H1 (cell line): Measurements from ENCODE around the gene CADM1. TPM values are rescaled to one million over a fixed set of nuclear protein-coding genes. Genes with fewer than 3 reads are reported as not detected.

Experiments
- CTCF ChIA-PET: fragments of 300-600 bp; sonication (Branson Sonifier 250); formaldehyde crosslinking; loops from one replicate; lab custom pipeline; 2021; ENCODE audit not compliant: partially characterized antibody; lab: Charles Lee
- POLR2A ChIA-PET: fragments of 300-600 bp; sonication (Branson Sonifier 250); formaldehyde crosslinking; loops from one replicate; lab custom pipeline; 2021; ENCODE audit warnings: inconsistent platforms; ENCODE audit not compliant: partially characterized antibody; lab: Charles Lee
- DNase-seq, 2 experiments: peaks; one replicate each; pipeline versions ENCODE4 v3.0.0 to v3.0.0-alpha.2; 2010 to 2022; ENCODE audit warnings: low spot score in 2 of 2, low read depth in 1 of 2, mixed read lengths in 1 of 2
- FAIRE-seq: peaks from 2 replicates; lab custom pipeline; 2011; peaks lifted over from hg19 to GRCh38; lab: Jason Lieb, UNC
- H2AFZ ChIP-seq: 2 replicates; pipeline ENCODE4 v1.8.1; 2012; ENCODE audit warnings: low read length, inconsistent platforms
- H2AK5ac ChIP-seq: 2 replicates; pipeline ENCODE4 v1.6.1; 2013; ENCODE audit warnings: low read depth, low read length
- H2BK120ac ChIP-seq: replicated peaks from 2 replicates; pipeline ENCODE3; 2013; ENCODE audit warnings: low read depth, low read length, inconsistent platforms
- H2BK12ac ChIP-seq: 2 replicates; pipeline ENCODE4 v1.6.1; 2013; ENCODE audit warnings: low read depth, low read length
- H2BK15ac ChIP-seq: 2 replicates; pipeline ENCODE4 v1.6.1; 2013; ENCODE audit warnings: low read length
- H2BK20ac ChIP-seq: 2 replicates; pipeline ENCODE4 v1.6.1; 2013; ENCODE audit warnings: low read length
- H2BK5ac ChIP-seq: 2 replicates; pipeline ENCODE4 v1.6.1; 2013; ENCODE audit warnings: low read depth, low read length
- H3K14ac ChIP-seq: 2 replicates; pipeline ENCODE4 v1.6.1; 2013; ENCODE audit warnings: inconsistent platforms; ENCODE audit not compliant: insufficient read length
- H3K18ac ChIP-seq: 2 replicates; pipeline ENCODE4 v1.6.1; 2013; ENCODE audit warnings: low read length; ENCODE audit errors: extremely low read depth
- H3K23ac ChIP-seq: 2 replicates; pipeline ENCODE4 v1.6.1; 2013; ENCODE audit warnings: inconsistent platforms; ENCODE audit not compliant: insufficient read length
- H3K23me2 ChIP-seq: 2 replicates; pipeline ENCODE4 v1.6.1; 2013; ENCODE audit warnings: low read depth, low read length
- H3K27ac ChIP-seq: 2 replicates; pipeline ENCODE4 v1.6.1; 2011; ENCODE audit warnings: low read depth, low read length, inconsistent platforms
- H3K27me3 ChIP-seq, 4 experiments: replicated peaks in 1 of 4; 1 replicate in 1 of 4; 2 replicates in 3 of 4; pipeline versions ENCODE4 v1.6.1 to v1.8.1; 2011 to 2013; ENCODE audit warnings: low read length in 3 of 4, mild to moderate bottlenecking in 3 of 4, inconsistent platforms in 2 of 4, mixed read lengths in 2 of 4, moderate library complexity in 1 of 4; ENCODE audit not compliant: control insufficient read depth in 3 of 4, insufficient read depth in 3 of 4; ENCODE audit errors: extremely low read depth in 1 of 4
- H3K36me3 ChIP-seq, 4 experiments: 2 replicates each; pipeline versions ENCODE4 v1.6.1 to v1.8.1; 2011 to 2013; ENCODE audit warnings: mild to moderate bottlenecking in 4 of 4, low read length in 3 of 4, moderate library complexity in 2 of 4, control low read depth in 1 of 4, inconsistent platforms in 1 of 4; ENCODE audit not compliant: insufficient read depth in 4 of 4, control insufficient read depth in 2 of 4
- H3K4ac ChIP-seq: replicated peaks from 2 replicates; pipeline ENCODE3; 2013; ENCODE audit warnings: low read length, low read depth, mixed read lengths, inconsistent platforms; ENCODE audit not compliant: insufficient read length
- H3K4me1 ChIP-seq, 4 experiments: replicated peaks in 1 of 4; 1 replicate in 1 of 4; 2 replicates in 3 of 4; pipeline versions ENCODE4 v1.6.1 to v1.8.1; 2011 to 2013; ENCODE audit warnings: low read length in 3 of 4, inconsistent platforms in 2 of 4, mixed read lengths in 1 of 4; ENCODE audit not compliant: insufficient read depth in 4 of 4, control insufficient read depth in 3 of 4
- H3K4me2 ChIP-seq, 2 experiments: 2 replicates each; pipeline versions ENCODE4 v1.6.1 to v1.8.1; 2011 to 2013; ENCODE audit warnings: low read depth in 2 of 2, low read length in 2 of 2, control low read depth in 1 of 2, inconsistent platforms in 1 of 2, mild to moderate bottlenecking in 1 of 2; ENCODE audit not compliant: insufficient read depth in 1 of 2
- H3K4me3 ChIP-seq, 4 experiments: fragments of 200-600, 300-600 bp in 1 of 4; sonication (generic), shearing (Covaris generic), sonication (Bioruptor Twin) in 1 of 4; 2 replicates each; pipeline versions ENCODE4 v1.5.1 to v1.8.1; 2011 to 2016; ENCODE audit warnings: low read length in 4 of 4, low read depth in 3 of 4, control low read depth in 2 of 4, inconsistent platforms in 2 of 4, mild to moderate bottlenecking in 2 of 4, mixed read lengths in 1 of 4, moderate library complexity in 1 of 4; ENCODE audit not compliant: insufficient read depth in 2 of 4; ENCODE audit errors: extremely low read depth in 1 of 4
- H3K56ac ChIP-seq: replicated peaks from 2 replicates; pipeline ENCODE3; 2013; ENCODE audit warnings: low read depth, mild to moderate bottlenecking, mixed read lengths, low read length, inconsistent platforms; ENCODE audit not compliant: insufficient read length
- H3K79me1 ChIP-seq: 2 replicates; pipeline ENCODE4 v1.6.1; 2013; ENCODE audit warnings: low read depth, low read length, control low read depth
- H3K79me2 ChIP-seq, 2 experiments: 2 replicates each; pipeline versions ENCODE4 v1.6.1 to v1.8.1; 2012 to 2013; ENCODE audit warnings: low read length in 2 of 2, mild to moderate bottlenecking in 2 of 2, inconsistent platforms in 1 of 2; ENCODE audit not compliant: insufficient read depth in 2 of 2, control insufficient read depth in 1 of 2
- H3K9ac ChIP-seq, 4 experiments: replicated peaks in 1 of 4; 1 replicate in 1 of 4; 2 replicates in 3 of 4; pipeline versions ENCODE4 v1.6.1 to v1.8.1; 2011 to 2013; ENCODE audit warnings: low read depth in 3 of 4, low read length in 3 of 4, control low read depth in 2 of 4, mild to moderate bottlenecking in 2 of 4, moderate library complexity in 2 of 4, inconsistent platforms in 1 of 4; ENCODE audit errors: extremely low read depth in 1 of 4
- H3K9me3 ChIP-seq, 2 experiments: 2 replicates each; pipeline versions ENCODE4 v1.6.1 to v1.8.1; 2012 to 2013; ENCODE audit warnings: mild to moderate bottlenecking in 2 of 2, moderate library complexity in 2 of 2, control low read depth in 1 of 2, inconsistent platforms in 1 of 2, low read depth in 1 of 2, low read length in 1 of 2, mixed read lengths in 1 of 2; ENCODE audit not compliant: insufficient read depth in 2 of 2
- H4K20me1 ChIP-seq, 2 experiments: replicated peaks in 1 of 2; 2 replicates each; pipeline versions ENCODE3 to v1.8.1; 2011 to 2013; ENCODE audit warnings: inconsistent platforms in 2 of 2, low read length in 2 of 2, mild to moderate bottlenecking in 1 of 2; ENCODE audit not compliant: insufficient read depth in 2 of 2, control insufficient read depth in 1 of 2
- H4K5ac ChIP-seq: 2 replicates; pipeline ENCODE4 v1.6.1; 2013; ENCODE audit warnings: low read length, low read depth, mixed read lengths, inconsistent platforms; ENCODE audit not compliant: insufficient read length
- H4K8ac ChIP-seq: 2 replicates; pipeline ENCODE4 v1.8.0; 2013; ENCODE audit warnings: mild to moderate bottlenecking, moderate library complexity, low read length, inconsistent platforms; ENCODE audit not compliant: insufficient read depth; ENCODE audit errors: extremely low read depth
- H4K91ac ChIP-seq: replicated peaks from 2 replicates; pipeline ENCODE3; 2013; ENCODE audit warnings: low read length, mixed read lengths, inconsistent platforms; ENCODE audit not compliant: insufficient read length
- CBX8 ChIP-seq: fragments of 300-800, 300-1000 bp; sonication (generic); IDR thresholded peaks from 2 replicates; pipeline ENCODE4 v1.7.1; 2016; ENCODE audit warnings: low read depth, low read length, borderline replicate concordance
- GTF2F1 ChIP-seq: IDR thresholded peaks from 2 replicates; pipeline ENCODE4 v1.6.1; 2012; ENCODE audit warnings: low read depth, low read length, improper control_type of control experiment, borderline replicate concordance
- JUND ChIP-seq: IDR thresholded peaks from 2 replicates; pipeline ENCODE4 v1.6.1; 2011; ENCODE audit warnings: mild to moderate bottlenecking, improper control_type of control experiment, low read length
- KDM1A ChIP-seq: fragments of 200-600, 300-600 bp; sonication (generic); IDR thresholded peaks from 2 replicates; pipeline ENCODE4 v1.7.1; 2016; ENCODE audit warnings: mild to moderate bottlenecking, low read length, borderline replicate concordance
- NRF1 ChIP-seq: IDR thresholded peaks from 2 replicates; pipeline ENCODE4 v1.6.1; 2011; ENCODE audit warnings: mild to moderate bottlenecking, low read depth, low read length, improper control_type of control experiment
- POLR2A ChIP-seq, 2 experiments: IDR thresholded peaks; 1 replicate in 1 of 2; 2 replicates in 1 of 2; pipeline ENCODE4 v1.6.1; 2011; ENCODE audit warnings: low read depth in 2 of 2, low read length in 2 of 2, mild to moderate bottlenecking in 2 of 2; ENCODE audit errors: control extremely low read depth in 1 of 2
- SIN3A ChIP-seq, 2 experiments: IDR thresholded peaks in 1 of 2; conservative IDR thresholded peaks in 1 of 2; 2 replicates each; pipeline ENCODE4 v1.6.1; 2011 to 2012; ENCODE audit warnings: low read length in 2 of 2, improper control_type of control experiment in 1 of 2, low read depth in 1 of 2, mild to moderate bottlenecking in 1 of 2
- SIX5 ChIP-seq: IDR thresholded peaks from 2 replicates; pipeline ENCODE4 v1.6.1; 2011; ENCODE audit warnings: mild to moderate bottlenecking, low read depth, low read length
- SP2 ChIP-seq: IDR thresholded peaks from 2 replicates; pipeline ENCODE4 v1.6.1; 2012; ENCODE audit warnings: mild to moderate bottlenecking, low read length, inconsistent platforms
- WGBS, 2 experiments: shearing (Covaris generic) in 1 of 2; methylation state at CpG; one replicate each; pipeline versions ENCODE4 v1.1.6 to v1.1.7; 2013 to 2015; ENCODE audit warnings: low lambda C conversion rate in 2 of 2, mixed read lengths in 2 of 2, inconsistent platforms in 1 of 2, low coverage in 1 of 2, missing lambda C conversion rate in 1 of 2; ENCODE audit not compliant: insufficient replicate concordance in 2 of 2, insufficient coverage in 1 of 2, insufficient read length in 1 of 2; ENCODE audit errors: extremely low coverage in 1 of 2, missing lambda C conversion rate in 1 of 2; 5-methylcytosine and 5-hydroxymethylcytosine counted together
- polyA plus RNA-seq, 7 experiments: library from polyadenylated mRNA; depleted of rRNA in 3 of 7; stranded (reverse) in 5 of 7; unstranded in 2 of 7; fragments of >200 nt in 5 of 7; fragments of 200-250 nt in 2 of 7; gene quantifications; 1 replicate in 5 of 7; 2 replicates in 1 of 7; 4 replicates in 1 of 7; pipeline versions ENCODE4 v1.2.1 to v1.2.3, GENCODE V29; 2011 to 2013; ENCODE audit warnings: missing spikeins in 2 of 7, mixed read lengths in 2 of 7
- total RNA-seq: library from RNA; stranded (reverse); fragmentation: NEBNext Ultra II Directional; extraction: Animal tissue kit (Norgen Biotek cat#: 25700); gene quantifications from 2 replicates; pipeline ENCODE4 v1.2.1, GENCODE V29; 2021

Gene CADM1
- total and polyA plus RNA-seq, 2 of the 8 experiments (the other 6 are each of a cell fraction or from before 2014, with no cell fraction given): 8.3 to 25.3 TPM

DNA sequence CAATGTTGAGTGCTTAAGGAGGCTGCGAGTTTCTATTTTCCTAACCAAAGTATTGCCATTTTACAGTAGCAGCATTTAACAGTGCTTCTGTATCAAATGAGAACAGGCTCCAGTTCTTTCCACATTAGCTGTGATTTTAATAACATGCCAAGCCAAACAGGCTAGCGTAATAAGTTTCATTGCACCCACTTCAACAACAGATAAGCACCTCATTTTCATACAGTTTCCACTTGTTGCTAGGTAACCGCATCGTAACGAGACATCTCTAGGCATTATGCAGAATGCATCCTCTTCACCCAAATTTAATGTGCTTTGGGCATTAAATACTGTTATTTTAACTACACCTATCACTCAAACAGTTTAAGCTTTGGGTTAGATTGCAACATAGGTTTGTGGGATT, 79.0 kb downstream of the CADM1 start:
- no peak overlapping the region for H3K14ac ChIP-seq
- no peak overlapping the region for H2AFZ ChIP-seq
- no peak overlapping the region for H2BK20ac ChIP-seq
- H3K4me1 ChIP-seq: peaks cover 0 to 13% (median 11%) of the 10 kb centered on the region in 4 experiments; a peak in 4 of 7 replicates
- no peaks in the 10 kb centered on the region for H3K9me3 ChIP-seq
- 96% methylated on average over 5 of the region's 5 CpGs; no CpG with 5 or more reads in 1 of the 2 experiments for WGBS, 2 experiments
- no peak overlapping the region for H2BK12ac ChIP-seq
- H4K20me1 ChIP-seq: no peaks in the 10 kb centered on the region
- H3K4me3 ChIP-seq: no peak overlapping the region
- no peaks in the 10 kb centered on the region for H3K27me3 ChIP-seq
- no peak for TF ChIP-seq KDM1A
- no peak for TF ChIP-seq SIN3A (conservative IDR thresholded peaks at IDR 0.05 in 1 of 2, IDR thresholded peaks at IDR 0.05 in 1 of 2; ENCODE audit: low read depth in 1 of 2, low read length in 2 of 2)
- TF ChIP-seq JUND: no peak
- no peak for TF ChIP-seq CBX8
- TF ChIP-seq SP2: no peak
- TF ChIP-seq NRF1: no peak
- no peak for TF ChIP-seq GTF2F1
- no peak for TF ChIP-seq SIX5
- TF ChIP-seq POLR2A (IDR thresholded peaks at IDR 0.05; ENCODE audit: control extremely low read depth in 1 of 2, low read depth in 2 of 2, low read length in 2 of 2): no peak
- TF ChIP-seq, all 59 proteins: peak for 0
- no peak overlapping the region for H4K5ac ChIP-seq
- H4K91ac ChIP-seq: no peak overlapping the region
- no peak overlapping the region for H2AK5ac ChIP-seq
- no peak overlapping the region for H3K23ac ChIP-seq
- H2BK15ac ChIP-seq: no peak overlapping the region
- no peak overlapping the region for H3K27ac ChIP-seq
- H3K79me1 ChIP-seq: no peaks in the 10 kb centered on the region
- CTCF ChIA-PET: interaction anchor here (1.0 to 1.8 kb wide), 2 partner anchors 15 to 91 kb away, joined by 3 read pairs; no protein-coding TSS in a partner anchor
- DNase-seq: no peak
- H3K79me2 ChIP-seq: no peaks in the 10 kb centered on the region
- no peak overlapping the region for H3K18ac ChIP-seq
- H3K9ac ChIP-seq: no peak overlapping the region
- H3K36me3 ChIP-seq: no peaks in the 10 kb centered on the region
- H4K8ac ChIP-seq: no peak overlapping the region
- FAIRE-seq: no peak
- H2BK5ac ChIP-seq: no peak overlapping the region
- no peak overlapping the region for H3K56ac ChIP-seq
- H3K23me2 ChIP-seq: no peaks in the 10 kb centered on the region
- POLR2A ChIA-PET: no interaction called here
- H3K4me2 ChIP-seq: no peak overlapping the region
- no peak overlapping the region for H2BK120ac ChIP-seq
- no peak overlapping the region for H3K4ac ChIP-seq
